Fibroblast of skin of scalp (primary cell): ENCODE measurements around the gene MTHFS. TPM values are rescaled to one million over a fixed set of nuclear protein-coding genes. Genes with fewer than 3 reads are reported as not detected.
"Not testable (repeated sequence)": the region's sequence is repeated elsewhere in the genome, so short reads cannot be mapped to it uniquely, and the experiment has no call there.

Experiments used
- DNase-seq: peaks from one replicate; pipeline ENCODE4 v3.0.0-alpha.2; 2013
- polyA plus RNA-seq, 2 experiments: library from polyadenylated mRNA; unstranded; fragments of 120-200 nt; gene quantifications; one replicate each; pipeline ENCODE4 v1.2.1, GENCODE V29; 2013; ENCODE audit not compliant: insufficient read length in 2 of 2

Gene MTHFS
- 11.4 TPM for polyA plus RNA-seq (2013, experiment 1 of 2; ENCODE audit: insufficient read length)
- 12.0 TPM for polyA plus RNA-seq (2013, experiment 2 of 2; ENCODE audit: insufficient read length)

DNA sequence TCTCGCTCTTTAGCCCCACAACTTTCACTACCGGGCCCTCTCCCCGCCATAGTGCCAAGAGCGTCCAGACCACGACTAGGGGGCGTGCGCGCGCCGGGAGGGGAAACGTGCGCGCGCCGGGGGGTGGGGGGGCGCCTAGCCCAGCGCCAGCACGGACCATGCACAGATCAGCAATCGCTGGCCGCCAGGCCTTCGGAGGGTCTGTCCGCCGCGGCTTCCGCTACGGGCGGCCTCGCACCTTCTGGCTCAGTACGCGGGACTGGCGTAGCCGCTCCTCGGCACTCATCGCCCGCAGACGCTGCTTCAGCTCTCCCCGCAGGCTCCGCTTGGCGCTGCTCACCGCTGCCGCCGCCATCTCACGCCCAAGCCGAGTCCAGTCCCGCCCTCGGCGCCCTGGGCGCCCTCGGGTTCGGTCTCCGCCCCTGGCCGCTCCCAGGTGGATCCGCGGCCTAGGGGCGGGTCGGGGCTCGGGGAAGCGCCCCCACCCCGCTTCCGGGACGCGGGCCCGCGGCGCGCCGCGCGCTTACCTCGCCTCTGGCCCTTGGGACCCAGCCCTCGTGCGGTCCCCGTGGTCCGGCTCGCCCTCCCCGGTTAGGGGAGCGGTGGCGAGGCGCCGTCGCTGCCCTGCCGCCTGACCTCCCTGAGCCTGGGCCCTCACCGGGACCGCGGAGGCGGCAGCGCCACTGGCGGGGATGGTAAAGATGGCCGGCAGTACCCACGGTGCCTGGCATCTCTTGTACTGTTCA, at the start of gene MTHFS:
TSS of gene MTHFS (minus strand) at position 381 of the 746 bp plus-strand sequence. CDS start at position 355, 26 bp downstream.
- DNase-seq = peak; percentile 78

DNA sequence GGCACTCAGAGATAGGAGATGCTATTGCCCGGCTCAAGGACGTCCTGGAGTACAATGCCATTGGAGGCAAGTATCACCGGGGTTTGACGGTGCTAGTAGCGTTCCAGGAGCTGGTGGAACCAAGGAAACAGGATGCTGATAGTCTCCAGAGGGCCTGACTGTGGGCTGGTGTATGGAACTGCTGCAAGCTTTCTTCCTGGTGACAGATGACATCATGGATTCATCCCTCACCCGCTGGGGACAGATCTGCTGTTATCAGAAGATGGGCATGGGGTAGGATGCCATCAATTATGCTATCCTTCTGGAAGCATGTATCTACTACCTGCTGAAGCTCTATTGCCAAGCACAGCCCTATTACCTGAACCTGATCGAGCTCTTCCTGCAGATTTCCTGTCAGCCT, 47.8 kb upstream of the MTHFS start:
- no peak for DNase-seq

DNA sequence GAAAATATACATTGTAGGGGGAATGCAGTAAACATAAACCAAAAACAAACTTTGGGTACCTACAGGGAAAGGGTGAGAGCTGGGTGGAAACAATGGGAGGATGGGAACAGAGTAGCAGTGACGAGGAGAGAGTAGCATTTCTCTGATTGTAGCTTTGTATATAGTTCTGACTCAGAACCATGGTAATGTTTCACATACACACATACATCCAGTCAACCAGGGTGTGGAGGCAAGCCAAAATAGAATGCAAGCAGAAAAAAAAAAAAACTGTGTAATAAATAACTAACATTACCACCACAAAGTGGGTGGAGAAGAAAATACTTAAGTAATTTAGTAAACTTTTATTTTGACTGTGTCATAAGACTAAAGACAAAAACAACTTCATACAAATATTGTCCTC, 47.0 kb upstream of the MTHFS start:
- peak; percentile 54 for DNase-seq

DNA sequence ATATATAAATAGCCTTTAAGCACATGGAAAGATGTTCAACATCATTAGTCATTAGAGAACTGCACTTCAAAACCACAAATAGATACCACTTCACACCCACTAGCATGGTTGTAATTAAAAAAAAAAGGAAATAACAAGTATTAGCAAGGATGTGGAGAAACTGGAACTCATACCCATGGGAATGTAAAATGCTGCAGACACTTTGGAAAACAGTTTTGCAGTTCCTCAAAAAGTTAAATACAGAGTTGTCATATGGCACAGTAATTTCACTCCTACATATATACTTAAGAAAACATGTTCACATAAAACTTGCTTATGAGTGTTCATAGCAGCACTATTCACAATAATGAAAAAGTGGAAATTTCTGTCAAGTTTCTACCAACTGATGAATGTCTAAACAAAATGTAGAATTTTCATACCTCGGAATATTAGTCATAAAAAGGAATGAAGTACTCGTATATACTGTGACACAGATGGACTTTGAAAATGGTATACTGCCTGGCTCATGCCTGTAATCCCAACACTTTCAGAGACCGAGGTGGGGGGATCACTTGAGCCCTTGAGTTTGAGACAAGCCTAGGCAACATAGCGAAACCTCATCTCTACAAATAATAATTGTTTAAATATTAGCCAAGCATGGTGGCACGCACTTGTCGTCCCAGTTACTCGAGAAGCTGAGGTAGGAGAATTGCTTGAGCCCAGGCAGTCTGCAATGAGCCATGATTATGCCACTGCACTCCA, 46.1 kb upstream of the MTHFS start:
- DNase-seq = peak; percentile 66

DNA sequence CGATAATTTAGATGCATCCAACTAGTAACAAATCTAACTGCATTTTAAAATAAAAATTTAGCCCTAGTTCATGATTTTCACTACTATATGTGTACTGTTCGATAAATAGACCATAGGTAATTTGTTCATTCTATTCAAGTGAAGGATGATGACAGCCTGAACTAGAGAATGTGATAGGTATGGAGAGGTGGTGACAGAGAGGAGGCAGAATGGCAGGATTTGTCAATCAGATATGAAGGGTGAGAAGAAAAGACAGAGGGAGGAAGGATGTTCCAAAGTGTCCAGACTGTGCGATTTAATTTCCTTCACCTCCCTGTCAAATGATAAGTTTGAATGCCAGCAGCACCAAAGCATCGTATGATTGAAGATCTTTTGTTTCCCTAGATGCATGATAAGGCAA, 42.6 kb upstream of the MTHFS start:
- no peak for DNase-seq

DNA sequence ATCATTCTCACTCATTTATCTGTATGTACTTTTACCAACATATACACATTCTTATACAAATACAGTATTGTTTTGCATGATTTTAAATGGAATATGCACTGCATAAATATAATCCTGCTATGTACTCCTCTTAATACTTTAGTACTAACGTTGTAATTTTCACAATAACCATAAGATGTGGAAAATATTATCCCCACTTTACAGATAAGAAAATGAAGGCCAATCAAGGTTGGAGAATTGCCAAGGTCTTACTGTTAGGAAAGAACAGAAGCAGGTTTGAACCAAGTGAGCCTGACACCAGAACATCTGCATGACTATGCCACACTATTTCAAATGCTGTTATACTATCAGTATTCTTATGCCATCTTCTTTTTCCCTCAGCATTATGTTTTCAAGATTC, 41.3 kb upstream of the MTHFS start:
- DNase-seq = no peak

DNA sequence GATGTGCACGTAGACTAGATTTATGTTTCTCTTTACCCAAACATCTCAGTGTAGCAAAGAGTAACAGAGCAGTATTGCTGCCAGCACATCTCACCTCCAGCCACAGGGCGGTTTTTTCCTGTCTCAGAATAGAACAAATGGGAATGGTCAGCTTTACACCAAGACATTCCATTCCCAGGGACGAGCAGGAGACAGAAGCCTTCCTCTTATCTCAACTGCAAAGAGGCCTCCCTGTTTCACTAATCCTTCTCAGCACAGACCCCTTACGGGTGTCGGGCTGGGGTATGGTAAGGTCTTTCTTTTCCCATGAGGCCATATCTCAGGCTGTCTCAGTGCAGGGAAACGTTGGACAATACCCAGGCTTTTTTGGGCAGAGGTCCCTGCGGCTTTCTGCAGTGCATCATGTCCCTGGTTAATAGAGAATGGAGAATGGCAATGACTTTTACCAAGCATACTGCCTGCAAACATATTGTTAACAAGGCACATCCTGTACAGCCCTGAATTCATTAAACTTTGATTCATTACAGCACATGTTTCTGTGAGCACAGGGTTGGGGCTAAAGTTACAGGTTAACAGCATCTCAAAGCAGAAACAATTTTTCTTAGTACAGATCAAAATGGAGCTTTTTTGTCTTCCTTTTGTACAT, 38.9 kb upstream of the MTHFS start:
- not testable (repeated sequence) for DNase-seq

DNA sequence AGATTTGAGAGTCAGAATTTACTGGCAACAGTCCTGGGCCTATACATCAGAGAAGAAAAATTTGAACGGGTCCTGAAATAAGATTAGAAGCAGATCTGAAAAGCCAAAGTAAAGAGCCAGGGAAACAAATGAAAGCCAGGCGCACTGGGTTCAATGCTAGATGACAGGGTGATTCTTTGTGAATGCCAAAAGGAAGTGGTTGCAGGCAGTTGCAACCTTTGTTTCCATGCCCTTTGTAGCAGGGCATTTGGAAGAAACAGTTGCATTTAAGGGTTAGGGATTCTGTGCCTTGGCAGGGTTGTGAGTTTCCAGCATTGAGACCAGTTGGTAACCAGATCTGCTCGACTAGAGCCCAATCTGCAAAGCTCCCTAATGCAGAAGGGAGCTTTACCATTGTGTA, 36.4 kb upstream of the MTHFS start:
- DNase-seq = no peak

DNA sequence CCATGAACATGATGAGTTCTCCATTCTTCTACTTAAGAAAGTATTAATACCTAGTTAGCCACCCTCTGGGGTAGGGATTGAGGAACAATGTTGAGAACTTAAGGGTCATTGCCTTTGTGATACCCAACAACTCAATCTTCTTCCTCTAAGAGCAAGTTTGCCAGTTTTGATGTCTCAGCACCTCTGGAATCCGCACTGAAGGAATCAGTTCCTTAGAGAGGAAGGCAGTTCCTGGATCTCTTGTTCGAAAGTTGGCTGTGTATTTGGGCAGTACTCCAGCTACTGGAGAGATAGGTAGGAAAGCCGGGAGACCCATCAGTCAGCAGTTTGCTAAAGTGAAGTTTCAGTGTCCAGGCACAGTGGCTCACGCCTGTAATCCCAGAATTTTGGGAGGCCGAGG, 35.6 kb upstream of the MTHFS start:
- DNase-seq = no peak

DNA sequence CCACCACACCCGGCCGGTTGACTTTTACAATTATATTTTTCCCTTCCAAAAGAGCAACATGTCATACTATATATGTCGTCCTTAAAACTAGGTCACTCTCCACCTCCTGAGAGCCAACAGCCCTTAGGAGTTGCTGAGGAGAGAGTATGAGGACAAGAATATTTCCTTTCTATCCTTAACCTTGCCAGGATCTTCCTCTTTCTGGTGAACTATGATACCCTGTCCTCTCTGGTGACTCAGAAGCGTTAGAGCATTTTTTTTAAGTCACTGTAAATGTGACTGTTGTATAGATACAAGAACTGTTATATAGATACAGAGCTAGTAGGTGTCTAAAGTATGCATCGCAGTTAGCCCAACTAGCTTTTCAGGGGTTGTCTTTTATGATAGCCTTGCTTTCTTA, 33.7 kb upstream of the MTHFS start:
- no peak for DNase-seq

DNA sequence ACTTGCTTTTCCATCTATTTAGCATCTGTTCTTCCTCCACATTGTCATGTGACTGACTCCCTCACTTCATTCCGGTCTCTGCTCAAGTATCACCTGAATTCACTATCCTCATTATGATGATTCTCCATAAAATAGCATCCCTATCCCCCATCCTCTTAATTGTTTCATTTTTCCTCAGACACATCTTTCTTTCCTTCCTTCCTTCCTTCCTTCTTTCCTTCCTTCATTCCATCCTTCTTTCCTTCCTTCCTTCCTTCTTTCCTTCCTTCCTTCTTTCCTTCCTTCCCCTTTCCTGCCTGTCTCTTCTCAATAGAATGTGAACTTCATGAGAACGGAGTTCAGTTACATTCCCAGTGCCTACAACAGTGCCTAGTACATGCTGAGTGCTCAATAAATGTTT, 32.6 kb upstream of the MTHFS start:
- no peak for DNase-seq

DNA sequence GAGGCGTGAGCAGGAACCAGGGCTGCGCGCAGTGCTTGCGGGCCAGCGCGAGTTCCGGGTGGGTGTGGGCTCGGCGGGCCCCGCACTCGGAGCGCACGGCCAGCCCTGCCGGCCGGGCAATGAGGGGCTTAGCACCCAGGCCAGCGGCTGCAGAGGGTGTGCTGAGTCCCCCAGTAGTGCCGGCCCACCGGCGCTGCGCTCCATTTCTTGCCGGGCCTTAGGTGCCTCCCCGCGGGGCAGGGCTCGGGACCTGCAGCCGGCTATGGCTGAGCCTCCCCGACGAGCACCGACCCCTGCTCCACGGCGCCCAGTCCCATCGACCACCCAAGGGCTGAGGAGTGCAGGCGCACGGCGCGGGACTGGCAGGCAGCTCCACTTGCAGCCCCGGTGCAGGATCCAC, 29.3 kb upstream of the MTHFS start:
- not testable (repeated sequence) for DNase-seq

DNA sequence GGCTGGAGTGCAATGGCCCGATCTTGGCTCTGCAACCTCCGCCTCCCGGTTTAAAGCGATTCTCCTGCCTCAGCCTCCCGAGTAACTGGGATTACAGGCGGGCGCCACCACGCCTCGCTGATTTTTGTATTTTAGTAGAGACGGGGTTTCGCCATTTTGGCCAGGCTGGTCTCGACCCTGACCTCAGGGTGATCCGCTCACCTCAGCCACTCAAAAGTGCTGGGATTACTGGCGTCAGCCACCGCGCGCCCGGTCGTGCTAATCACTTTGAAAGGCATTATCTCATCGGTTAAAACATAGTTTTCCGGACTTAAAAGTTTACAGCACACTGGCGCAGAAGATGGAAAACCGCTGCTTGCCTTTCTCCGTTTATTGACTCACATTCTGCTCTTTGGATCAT, 27.6 kb upstream of the MTHFS start:
- no peak for DNase-seq

DNA sequence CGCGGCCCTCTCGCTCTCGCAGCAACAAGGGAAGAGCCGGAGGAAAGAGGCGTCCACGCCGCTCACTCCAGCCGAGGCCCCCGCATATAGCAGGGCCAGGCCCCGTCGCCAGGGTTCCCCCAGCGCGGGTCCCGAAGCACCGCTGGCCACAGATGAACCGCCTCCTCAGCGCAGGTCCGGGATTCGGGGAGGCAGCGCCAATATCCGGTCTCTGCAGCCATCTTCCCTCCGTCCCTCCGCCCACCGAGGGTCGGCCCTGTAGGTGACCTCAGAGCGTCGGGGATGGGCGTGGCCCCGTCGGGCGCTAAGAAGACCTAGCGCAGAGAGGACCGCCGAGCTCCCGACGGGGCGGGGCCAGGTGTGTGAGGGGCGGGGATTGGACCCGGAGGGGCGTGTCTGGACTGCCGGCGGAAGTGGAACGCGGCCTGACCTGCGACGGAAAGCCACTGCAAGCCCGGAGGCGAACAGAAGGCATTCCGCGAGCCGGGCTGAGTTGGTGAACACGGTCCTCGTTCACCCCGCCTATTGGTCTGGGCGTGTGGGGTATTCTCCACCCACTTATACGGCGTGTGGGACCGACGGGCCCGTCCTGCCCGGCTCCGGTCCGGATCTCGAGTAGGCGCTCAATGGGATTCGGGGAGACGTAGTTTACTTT, 26.8 kb upstream of the MTHFS start:
- peak; percentile 95 for DNase-seq

DNA sequence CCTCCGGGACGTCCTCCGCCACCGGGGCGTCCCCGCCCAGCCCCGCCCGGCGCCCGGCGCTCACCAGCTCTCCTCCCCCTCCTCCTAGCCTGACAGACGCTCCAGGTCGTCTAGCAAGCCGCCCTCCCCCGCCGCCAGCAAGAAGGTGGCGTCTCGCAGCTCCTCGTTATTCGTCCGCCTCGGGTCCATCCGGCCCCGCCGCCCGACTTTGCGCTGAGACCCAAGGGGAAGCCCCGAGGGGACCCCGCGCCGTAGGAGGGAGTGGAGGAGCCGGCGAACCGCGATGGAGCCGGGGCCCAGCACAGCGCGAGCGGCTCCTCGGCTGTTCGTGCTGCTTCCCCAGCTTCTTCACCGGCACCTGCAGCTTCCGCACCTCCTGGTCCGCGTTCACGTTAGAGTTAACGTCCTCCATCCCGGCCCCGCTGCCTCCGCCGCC, 26.3 kb upstream of the MTHFS start:
- peak; percentile 35 for DNase-seq

DNA sequence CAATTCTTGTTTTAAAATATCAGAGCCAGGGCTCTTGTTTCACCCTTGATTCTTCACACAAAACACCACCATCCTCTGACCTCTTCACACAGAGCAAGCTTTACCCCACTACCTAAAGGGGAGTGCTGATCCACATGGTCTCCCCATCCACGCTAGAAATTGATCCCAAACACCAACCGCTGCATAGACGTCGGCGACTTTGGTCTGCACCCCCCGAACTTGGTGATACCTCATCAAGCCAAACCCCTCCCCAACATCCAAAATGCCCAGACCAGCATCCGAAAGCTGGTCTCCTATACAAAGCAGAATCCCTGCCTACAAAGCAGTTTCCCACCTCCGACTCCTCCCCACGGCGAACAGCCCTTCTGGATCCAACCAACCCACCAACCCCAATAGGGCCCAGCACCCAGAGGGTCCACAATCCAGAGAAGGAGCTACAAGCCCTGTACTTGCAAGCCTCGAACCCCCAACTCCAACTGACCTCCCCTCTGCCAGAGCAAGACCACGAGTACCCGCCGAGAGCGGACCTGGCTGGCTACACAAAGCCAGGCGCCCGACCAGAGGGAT, 25.8 kb upstream of the MTHFS start:
- DNase-seq = no peak

DNA sequence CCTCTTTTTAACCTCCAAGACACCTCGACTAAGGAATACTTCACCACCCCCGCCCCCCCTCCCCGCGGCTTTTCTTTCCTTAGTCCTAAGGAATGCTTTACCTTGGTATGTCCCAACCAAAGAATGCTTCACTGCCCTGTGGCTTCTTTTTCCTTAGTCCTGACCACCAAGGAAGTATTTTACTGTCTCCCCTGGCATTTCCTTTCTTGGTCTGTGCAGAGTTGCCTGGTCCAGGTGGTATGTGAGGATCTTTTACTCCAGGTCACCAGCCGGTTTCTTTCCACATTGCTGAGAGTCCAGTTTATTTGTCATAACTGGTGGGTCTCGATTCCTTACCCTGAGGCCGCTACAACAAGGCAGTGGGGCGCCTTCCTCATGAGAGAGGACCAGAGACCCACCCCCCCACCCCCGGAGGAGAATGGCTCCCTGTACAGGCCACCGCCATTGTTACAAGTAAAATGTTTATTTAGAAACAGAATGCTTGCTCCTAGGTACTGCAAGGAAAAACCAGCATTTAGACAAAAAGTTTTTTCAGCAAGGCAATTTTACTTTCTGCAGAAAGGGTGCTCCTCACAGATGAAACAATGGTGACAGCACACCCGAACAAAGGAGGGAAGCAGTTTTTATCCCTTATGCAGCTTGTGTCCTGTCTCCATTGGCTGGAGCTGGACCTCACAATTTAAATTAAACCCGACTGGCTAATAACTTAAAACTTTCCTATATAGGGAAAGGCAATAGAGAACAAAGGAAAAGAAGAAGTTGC, 23.1 kb upstream of the MTHFS start:
- no peak for DNase-seq

DNA sequence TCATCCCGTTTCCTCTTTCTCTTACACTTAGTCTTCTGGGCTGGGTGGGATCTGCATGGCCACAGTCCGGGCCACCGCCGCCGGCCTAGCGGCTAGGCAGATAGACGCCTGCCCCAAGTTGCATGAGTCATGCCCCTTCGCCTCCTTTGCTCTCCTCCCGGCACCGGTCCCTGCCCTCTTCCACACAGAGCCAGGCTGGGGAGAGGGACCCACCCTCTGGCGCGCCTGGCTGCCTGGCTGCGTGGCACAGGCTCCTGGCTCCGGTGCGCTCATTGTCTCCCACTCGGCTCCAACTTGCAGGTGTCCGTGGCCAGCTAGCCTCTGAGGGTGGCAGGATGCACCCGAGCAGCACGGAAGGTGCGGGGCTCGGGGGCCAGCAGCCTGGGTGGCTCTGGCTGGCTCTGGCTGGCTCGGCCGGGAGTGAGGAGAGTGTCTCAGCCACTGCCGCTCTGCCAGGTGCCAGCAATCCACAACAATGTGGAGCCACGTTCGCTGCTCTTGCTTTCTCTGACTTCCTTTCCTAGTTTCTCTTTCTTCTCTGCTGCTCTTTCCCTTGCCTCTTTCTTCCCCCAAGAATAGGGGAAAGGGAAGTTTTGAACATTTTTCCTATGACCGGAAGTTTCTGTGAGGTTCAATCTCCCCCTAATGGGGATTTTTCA, 22.4 kb upstream of the MTHFS start:
- DNase-seq = no peak

DNA sequence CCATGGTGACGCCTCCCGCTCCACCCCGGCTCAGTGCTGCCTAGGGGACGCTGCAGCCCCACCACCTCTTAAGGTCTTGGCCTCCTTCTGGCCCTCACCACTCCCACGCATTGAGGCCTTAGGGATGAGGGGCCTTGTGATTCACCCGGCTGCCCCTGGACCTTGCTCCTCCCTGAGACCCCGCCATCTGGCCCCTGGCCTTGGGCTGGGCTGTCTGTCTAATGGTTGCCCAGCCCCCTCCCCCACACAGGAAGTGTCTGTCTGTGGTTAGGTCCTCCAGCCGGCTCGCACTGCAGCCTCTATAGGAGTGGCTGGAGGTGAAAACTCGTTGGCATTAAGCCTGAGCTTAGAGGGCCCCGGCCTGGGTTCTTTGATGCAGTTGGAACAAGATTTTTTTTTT, 21.5 kb upstream of the MTHFS start:
- DNase-seq = no peak

DNA sequence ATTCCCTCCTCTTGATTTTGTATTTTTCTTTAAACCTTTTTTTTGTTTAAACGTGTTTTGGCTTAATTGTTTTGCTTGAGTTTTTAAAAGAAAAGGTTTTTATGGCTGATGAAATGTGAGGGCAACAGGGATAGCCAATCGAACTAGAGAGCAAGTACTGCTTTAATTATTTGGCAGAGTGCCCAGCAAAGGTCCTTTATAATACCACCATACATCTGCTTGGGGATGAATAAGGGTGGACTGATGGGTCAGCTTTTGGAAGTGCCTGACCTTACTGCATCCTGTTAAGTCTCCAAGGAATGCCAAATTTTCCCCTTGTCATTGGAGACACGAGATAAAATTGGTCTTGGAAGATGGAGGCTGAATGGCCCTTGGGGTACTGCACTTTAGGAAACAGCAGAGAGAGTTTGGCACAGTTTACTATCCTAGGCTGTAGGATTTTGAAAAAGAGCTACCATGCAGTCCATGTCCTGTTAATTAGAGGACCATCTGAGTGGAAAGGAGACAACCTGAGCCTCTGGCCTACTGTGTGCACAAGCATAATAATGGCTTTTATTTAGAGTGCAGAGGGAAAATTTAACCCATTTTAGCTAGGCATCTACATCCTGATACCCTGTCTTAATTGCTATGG, 19.8 kb upstream of the MTHFS start:
- no peak for DNase-seq
